Cerebellar cortex (tissue), 1 donor: Measurements from ENCODE around the gene CPVL.

Source experiments
- DNase-seq: peaks from one replicate; pipeline ENCODE4 v3.0.0-alpha.2; 2015; ENCODE audit warnings: low spot score

Gene CPVL

GRCh38 chr7:29090836-29091601, 55.3 kb downstream of the CPVL start:
- DNase-seq = no peak

- no peak for DNase-seq
Measured at GRCh38 chr7:29090151-29090805, 56.1 kb downstream of the CPVL start.

- no peak for DNase-seq
Measured at GRCh38 chr7:29087840-29088170, 58.5 kb downstream of the CPVL start.

GRCh38 chr7:29086545-29086944, 59.8 kb downstream of the CPVL start:
- DNase-seq = no peak

- no peak for DNase-seq
Measured at GRCh38 chr7:29084832-29085231, 61.5 kb downstream of the CPVL start.

DNA sequence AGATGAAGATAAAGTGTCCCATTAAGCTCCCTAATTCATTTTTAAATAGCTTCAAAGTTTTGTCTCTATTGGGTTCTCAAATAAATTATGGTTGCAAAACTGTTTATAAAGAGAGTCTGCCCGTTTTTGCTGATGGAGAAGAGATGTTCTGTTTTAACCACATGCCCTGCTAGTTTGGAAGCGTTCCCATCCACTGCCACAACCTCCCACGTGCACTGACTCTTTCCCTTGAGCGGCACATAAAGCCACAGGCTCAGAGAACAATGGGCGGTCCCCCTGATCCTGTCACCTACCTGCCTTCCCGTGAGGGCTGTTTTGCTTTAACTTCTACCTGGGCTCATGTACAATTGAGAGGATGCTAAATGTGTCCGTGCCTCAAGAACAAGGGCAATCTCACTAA, 65.5 kb downstream of the CPVL start:
- DNase-seq = no peak

- DNase-seq = no peak
Measured at GRCh38 chr7:29078311-29079260, 67.8 kb downstream of the CPVL start.

- no peak for DNase-seq
Measured at GRCh38 chr7:29077854-29078253, 68.5 kb downstream of the CPVL start.

GRCh38 chr7:29077176-29077575, 69.2 kb downstream of the CPVL start:
- DNase-seq = no peak

GRCh38 chr7:29076631-29077030, 69.7 kb downstream of the CPVL start:
- DNase-seq = no peak

- DNase-seq = no peak
Measured at GRCh38 chr7:29075606-29076005, 70.7 kb downstream of the CPVL start.

DNA sequence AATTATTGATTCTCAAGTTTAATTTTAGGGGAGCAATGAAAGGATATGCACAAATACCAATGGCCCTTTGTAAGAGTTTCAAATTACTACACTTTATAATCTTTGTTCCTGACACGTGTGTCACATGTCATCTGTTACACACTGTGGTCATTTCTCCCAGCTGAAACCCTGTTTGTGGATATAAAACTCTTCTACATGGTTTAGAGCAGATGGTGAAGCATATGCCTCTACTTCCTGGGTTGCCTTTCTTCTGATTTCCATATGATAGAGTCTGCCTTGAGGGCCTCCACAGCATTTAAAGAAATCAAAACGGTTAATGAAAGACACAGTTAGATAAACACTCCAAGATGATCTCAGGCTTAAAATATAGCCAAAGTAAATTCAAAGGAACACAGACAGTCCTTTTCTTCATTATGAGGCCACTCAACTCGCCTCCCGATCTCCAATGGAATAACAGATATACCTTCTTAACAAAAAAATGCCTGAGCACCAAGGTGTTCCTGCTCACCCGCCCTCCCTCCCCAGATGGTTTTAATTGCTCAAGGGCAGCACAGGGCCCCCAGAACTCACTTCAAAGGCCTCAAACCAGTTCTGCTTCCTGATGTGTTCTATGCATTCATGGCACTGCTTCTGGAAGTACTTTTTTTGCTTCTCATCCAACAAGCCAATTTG, 75.0 kb downstream of the CPVL start:
- DNase-seq = no peak

- no peak for DNase-seq
Measured at GRCh38 chr7:29066641-29067040, 79.7 kb downstream of the CPVL start.

GRCh38 chr7:29065181-29065857, 81.0 kb downstream of the CPVL start:
- DNase-seq = no peak

- no peak for DNase-seq
Measured at GRCh38 chr7:29063872-29064271, 82.5 kb downstream of the CPVL start.

DNA sequence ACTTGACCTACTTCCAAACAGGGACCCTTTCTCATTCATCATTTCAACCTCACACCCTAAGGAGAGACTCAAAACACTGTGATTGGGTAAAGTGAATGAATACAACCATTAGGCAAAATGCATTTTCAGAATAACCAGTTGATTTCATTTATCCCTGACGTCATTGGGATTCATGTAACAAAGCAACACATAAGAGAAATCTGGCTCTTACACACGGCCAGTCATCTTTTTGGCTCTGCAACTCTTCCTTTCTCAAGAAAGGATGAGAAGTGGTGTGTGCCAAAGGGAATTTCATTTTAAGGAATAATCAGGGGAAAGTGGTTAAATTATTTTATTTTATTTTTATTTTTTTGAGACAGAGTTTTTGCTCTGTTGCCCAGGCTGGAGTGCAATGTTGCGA, 83.1 kb downstream of the CPVL start:
- DNase-seq = no peak

DNA sequence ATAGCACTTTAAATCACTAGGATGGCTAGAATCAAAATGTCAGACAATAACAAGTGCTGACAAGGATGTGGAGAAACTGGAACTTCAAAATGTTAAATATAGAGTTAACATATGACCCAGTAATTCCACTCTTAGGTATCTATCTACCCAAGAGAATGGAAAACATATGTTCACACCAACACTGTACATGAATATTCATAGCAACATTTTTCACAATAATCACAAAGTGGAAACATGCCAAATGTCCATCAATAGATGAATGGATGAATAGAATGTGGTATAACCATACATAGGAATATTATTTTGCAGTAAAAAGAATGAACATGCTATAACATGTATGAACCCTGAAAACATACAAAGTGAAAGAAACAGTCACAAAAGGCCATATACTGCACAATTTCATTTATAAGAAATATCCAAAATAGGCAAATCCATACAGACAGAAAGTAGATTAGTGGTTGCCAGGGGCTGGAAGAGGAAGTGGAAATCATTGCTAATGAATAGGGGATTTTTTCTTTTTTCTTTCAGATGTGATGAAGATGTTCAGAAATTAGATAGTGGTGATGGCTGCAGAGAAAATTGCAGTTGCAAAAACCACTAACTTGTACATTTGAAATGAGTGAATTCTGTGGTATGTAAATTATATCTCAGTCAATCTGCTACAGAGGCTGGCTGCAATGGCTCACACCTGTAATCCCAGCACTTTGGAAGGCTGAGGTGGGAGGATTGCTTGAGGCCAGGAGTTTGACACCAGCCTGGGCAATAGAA, 93.0 kb downstream of the CPVL start:
- DNase-seq = no peak

- no peak for DNase-seq
Measured at GRCh38 chr7:29046978-29047377, 99.4 kb downstream of the CPVL start.

DNA sequence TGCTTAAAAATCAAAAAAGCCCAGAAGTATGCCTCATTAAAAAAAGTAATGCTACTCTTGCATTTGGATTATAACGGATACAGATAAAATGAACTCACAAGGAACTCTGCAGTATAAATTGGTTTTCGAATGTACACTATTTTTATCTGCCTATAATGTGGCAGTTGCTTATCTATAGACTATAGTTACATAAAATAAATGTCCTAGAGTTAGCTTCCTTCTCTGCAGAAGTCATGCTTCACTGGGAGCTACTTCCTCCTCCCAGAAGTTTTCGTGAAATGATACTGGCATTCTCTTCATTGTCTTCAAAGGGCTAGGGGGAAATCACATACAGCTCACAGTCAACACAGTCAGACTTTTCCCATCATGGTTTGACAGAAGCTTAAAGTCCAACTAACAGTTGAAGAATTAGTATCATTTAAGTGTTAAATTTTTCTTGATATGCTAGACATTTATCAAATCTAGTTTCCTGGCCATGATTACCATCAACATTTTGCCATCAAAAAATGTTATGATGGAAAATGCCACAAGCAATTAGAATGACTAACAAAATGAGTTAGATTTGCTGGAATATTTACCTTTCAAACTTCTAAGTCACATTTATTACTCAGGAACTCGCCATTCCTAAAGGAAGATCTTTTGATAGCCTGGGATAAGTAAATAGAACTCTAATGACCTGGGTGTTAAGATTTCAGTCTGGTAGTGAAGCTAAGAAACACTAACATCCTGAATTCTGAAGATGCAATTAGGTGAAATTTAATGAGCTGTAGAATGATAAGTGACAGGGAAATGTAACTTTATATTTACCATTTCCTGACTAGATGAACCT, 100.9 kb downstream of the CPVL start:
- DNase-seq = no peak

- no peak for DNase-seq
Measured at GRCh38 chr7:29044554-29044953, 101.8 kb downstream of the CPVL start.
